K562 (cell line): ENCODE measurements around the gene BLCAP. TPM values are rescaled to one million over a fixed set of nuclear protein-coding genes. Genes with fewer than 3 reads are reported as not detected.

Experiments used
- ATAC-seq: fragments of 200-7000 bp; cut with Tn5 transposase; 3 replicates; pipeline ENCODE4 v1.9.1; 2020; ENCODE audit warnings: moderate library complexity
- BruUV-seq: library from RNA; stranded (reverse); fragments of 400-500 nt; replicated peaks from 2 replicates; lab custom pipeline; 2021; lab: Mats Ljungman, UMichigan
- CTCF ChIA-PET: fragments of 300-600 bp; formaldehyde crosslinking; extraction: SDS; loops from one replicate; lab custom pipeline; 2021; ENCODE audit warnings: low intra/inter-chr PET ratio; lab: Yijun Ruan, JAX
- POLR2A ChIA-PET: fragments of 300-600, 350-650 bp; sonication (Branson Sonifier 250); formaldehyde crosslinking; extraction: SDS; loops from one replicate; lab custom pipeline; 2021; ENCODE audit warnings: antibody characterized with exemption, inconsistent platforms; lab: Yijun Ruan, JAX
- DNase-seq, 4 experiments: peaks; one replicate each; pipeline versions ENCODE4 v3.0.0 to v3.0.0-alpha.2; 2011 to 2018; ENCODE audit warnings: low spot score in 3 of 4, mixed read lengths in 3 of 4; ENCODE audit errors: extremely low read depth in 1 of 4
- FAIRE-seq: peaks from 2 replicates; lab custom pipeline; 2011; peaks lifted over from hg19 to GRCh38; lab: Jason Lieb, UNC
- H2AFZ ChIP-seq: 2 replicates; pipeline ENCODE4 v1.6.0; 2011; ENCODE audit warnings: low read depth, low read length, control low read depth, inconsistent platforms
- H3K27ac ChIP-seq: fragments of 200-600 bp; 3 replicates; pipeline ENCODE4 v1.8.0; 2011; ENCODE audit warnings: low read depth, mild to moderate bottlenecking, control low read depth, inconsistent platforms, low read length, moderate library complexity, mixed read lengths; ENCODE audit errors: extremely low read depth
- H3K27me3 ChIP-seq, 2 experiments: fragments of 300-600 bp in 1 of 2; 2 replicates in 1 of 2; 3 replicates in 1 of 2; pipeline versions ENCODE4 v1.6.0 to v1.8.0; 2011; ENCODE audit warnings: inconsistent platforms in 2 of 2, low read length in 2 of 2, mild to moderate bottlenecking in 1 of 2, mixed read lengths in 1 of 2, moderate library complexity in 1 of 2; ENCODE audit not compliant: control insufficient read depth in 2 of 2, insufficient read depth in 2 of 2
- H3K36me3 ChIP-seq: fragments of 300-600 bp; 3 replicates; pipeline ENCODE4 v1.8.0; 2011; ENCODE audit warnings: mild to moderate bottlenecking, low read length, inconsistent platforms; ENCODE audit not compliant: control insufficient read depth, insufficient read depth
- H3K4me1 ChIP-seq, 2 experiments: fragments of 200-600 bp in 1 of 2; replicated peaks in 1 of 2; 2 replicates in 1 of 2; 3 replicates in 1 of 2; pipeline versions ENCODE4 v1.5.1 to v1.8.0; 2011; ENCODE audit warnings: inconsistent platforms in 2 of 2, low read length in 2 of 2, mild to moderate bottlenecking in 1 of 2, mixed read lengths in 1 of 2, moderate library complexity in 1 of 2; ENCODE audit not compliant: control insufficient read depth in 2 of 2, insufficient read depth in 2 of 2
- H3K4me2 ChIP-seq: 2 replicates; pipeline ENCODE4 v1.6.1; 2011; ENCODE audit warnings: low read length, control low read depth, inconsistent platforms, mixed read lengths; ENCODE audit not compliant: insufficient read depth
- H3K4me3 ChIP-seq: fragments of 200-600 bp; sonication (generic), shearing (Covaris generic); 2 replicates; pipeline ENCODE4 v1.5.1; 2016; ENCODE audit warnings: control low read depth, inconsistent platforms
- H3K79me2 ChIP-seq: fragments of 200-600 bp; 3 replicates; pipeline ENCODE4 v1.8.0; 2011; ENCODE audit warnings: low read length, inconsistent platforms; ENCODE audit not compliant: control insufficient read depth, insufficient read depth
- H3K9ac ChIP-seq, 2 experiments: 2 replicates each; pipeline versions ENCODE4 v1.6.0 to v1.6.1; 2011; ENCODE audit warnings: low read depth in 2 of 2, low read length in 2 of 2, control low read depth in 1 of 2, inconsistent platforms in 1 of 2, mild to moderate bottlenecking in 1 of 2, mixed read lengths in 1 of 2; ENCODE audit not compliant: insufficient read depth in 1 of 2
- H3K9me1 ChIP-seq: one replicate; pipeline ENCODE4 v1.6.0; 2011; ENCODE audit warnings: inconsistent platforms, mild to moderate bottlenecking, low read length, moderate library complexity; ENCODE audit not compliant: control insufficient read depth, insufficient read depth
- H3K9me3 ChIP-seq: replicated peaks from 2 replicates; pipeline ENCODE4 v1.5.1; 2011; ENCODE audit warnings: low read depth, low read length, inconsistent platforms; ENCODE audit not compliant: control insufficient read depth, insufficient read depth
- H4K20me1 ChIP-seq: replicated peaks from 2 replicates; pipeline ENCODE4 v1.6.1; 2011; ENCODE audit warnings: low read length, inconsistent platforms, mixed read lengths; ENCODE audit not compliant: control insufficient read depth, insufficient read depth
- CBFB ChIP-seq: sonication (generic); formaldehyde crosslinking; IDR thresholded peaks from 2 replicates; pipeline ENCODE4 v1.4.0; 2020; ENCODE audit warnings: mild to moderate bottlenecking, missing genetic modification reagents
- CEBPZ ChIP-seq: fragments of 150-350 bp; IDR thresholded peaks from 2 replicates; pipeline ENCODE4 v1.6.1; 2014; ENCODE audit warnings: low read depth, mild to moderate bottlenecking, low read length, borderline replicate concordance
- CREB3L1 ChIP-seq: fragments of 450-650 bp; IDR thresholded peaks from 2 replicates; pipeline ENCODE4 v1.6.1; 2014; ENCODE audit warnings: low read depth, mild to moderate bottlenecking, moderate library complexity, borderline replicate concordance
- CREM ChIP-seq: IDR thresholded peaks from 2 replicates; pipeline ENCODE4 v1.6.1; 2014; ENCODE audit warnings: antibody characterized with exemption, low read depth
- FOXK1 ChIP-seq: sonication (generic); formaldehyde crosslinking; IDR thresholded peaks from 2 replicates; pipeline ENCODE4 v1.8.0; 2022; ENCODE audit warnings: missing genetic modification reagents, mild to moderate bottlenecking, borderline replicate concordance
- GATAD2A ChIP-seq: fragments of 450-650 bp; IDR thresholded peaks from 2 replicates; pipeline ENCODE4 v1.6.1; 2017
- HMGN3 ChIP-seq: IDR thresholded peaks from 2 replicates; pipeline ENCODE4 v1.6.1; 2011; ENCODE audit warnings: borderline replicate concordance, low read depth, mild to moderate bottlenecking, mixed read lengths, low read length; ENCODE audit not compliant: insufficient read length; ENCODE audit errors: extremely low read depth
- KLF16 ChIP-seq: IDR thresholded peaks from 2 replicates; pipeline ENCODE4 v1.6.1; 2016; ENCODE audit warnings: antibody characterized with exemption
- MCM5 ChIP-seq: fragments of 450-650 bp; IDR thresholded peaks from 2 replicates; pipeline ENCODE4 v1.6.1; 2016; ENCODE audit warnings: low read depth
- PHB2 ChIP-seq: fragments of 450-650 bp; IDR thresholded peaks from 2 replicates; pipeline ENCODE4 v1.6.1; 2017; ENCODE audit warnings: low read depth
- SMARCC2 ChIP-seq: fragments of 450-650 bp; IDR thresholded peaks from 2 replicates; pipeline ENCODE4 v1.6.1; 2017; ENCODE audit warnings: antibody characterized with exemption, moderate library complexity, mild to moderate bottlenecking, low read depth
- SNIP1 ChIP-seq: fragments of 450-650 bp; IDR thresholded peaks from 2 replicates; pipeline ENCODE4 v1.7.1; 2017; ENCODE audit warnings: low read depth, mild to moderate bottlenecking
- TBP ChIP-seq: optimal IDR thresholded peaks from 2 replicates; pipeline ENCODE3; 2011; ENCODE audit warnings: low read depth, low read length, improper control_type of control experiment
- XRCC3 ChIP-seq: fragments of 450-650 bp; IDR thresholded peaks from 2 replicates; pipeline ENCODE4 v1.6.1; 2017; ENCODE audit warnings: mild to moderate bottlenecking, moderate library complexity
- ZKSCAN1 ChIP-seq: fragments of 150-350 bp; IDR thresholded peaks from 2 replicates; pipeline ENCODE4 v1.6.1; 2016; ENCODE audit warnings: low read depth, low read length
- WGBS: fragments of 100-300 bp; shearing (Covaris generic); methylation state at CpG from one replicate; pipeline ENCODE4 v1.1.6; 2016; ENCODE audit warnings: low coverage, mixed read lengths; ENCODE audit not compliant: insufficient coverage; ENCODE audit errors: missing lambda C conversion rate; 5-methylcytosine and 5-hydroxymethylcytosine counted together
- in situ Hi-C: fragments of 300-500 bp; cut with MboI; formaldehyde crosslinking; loops from 4 replicates; pipeline ENCODE4 v1.15.0; 2018; ENCODE audit warnings: inconsistent platforms, mixed read lengths
- intact Hi-C: fragments of 100-400 bp; cut with micrococcal nuclease; formaldehyde crosslinking; loops from 2 replicates; pipeline ENCODE4 v1.14.2; 2022
- polyA plus RNA-seq, 8 experiments: library from polyadenylated mRNA; depleted of rRNA in 4 of 8; stranded (reverse) in 5 of 8; unstranded in 3 of 8; fragments of >200 nt; fragmentation: Nextera tagmentation in 2 of 8; fragmentation: Illumina TruSeq in 1 of 8; extraction: Ambion mirVana in 2 of 8; extraction: Trizol in 1 of 8; gene quantifications; 2 replicates each; pipeline versions ENCODE4 v1.2.1 to v1.2.3, GENCODE V29; 2011 to 2014; ENCODE audit warnings: inconsistent platforms in 1 of 8, missing spikeins in 1 of 8
- total RNA-seq, 7 experiments: library from RNA; depleted of rRNA in 6 of 7; stranded (reverse); fragments of >200 nt in 6 of 7; fragmentation: Illumina TruSeq in 2 of 7; extraction: Trizol in 2 of 7; gene quantifications; 2 replicates each; pipeline versions ENCODE4 v1.2.1 to v1.2.3, GENCODE V29; 2011 to 2021; ENCODE audit warnings: low replicate concordance in 1 of 7
- TF ChIP-seq, protein P1 (sequence below): IDR thresholded peaks from 2 replicates; pipeline ENCODE4 v1.6.1; 2011; ENCODE audit warnings: borderline replicate concordance, low read depth, mild to moderate bottlenecking, moderate library complexity, low read length; ENCODE audit not compliant: insufficient read depth, poor library complexity, severe bottlenecking

BLCAP gene
- total and polyA plus RNA-seq, 9 of the 15 experiments (the other 6 are each of a cell fraction or from before 2014, with no cell fraction given), result 16.9 to 41.5 (median 27.6) TPM

DNA sequence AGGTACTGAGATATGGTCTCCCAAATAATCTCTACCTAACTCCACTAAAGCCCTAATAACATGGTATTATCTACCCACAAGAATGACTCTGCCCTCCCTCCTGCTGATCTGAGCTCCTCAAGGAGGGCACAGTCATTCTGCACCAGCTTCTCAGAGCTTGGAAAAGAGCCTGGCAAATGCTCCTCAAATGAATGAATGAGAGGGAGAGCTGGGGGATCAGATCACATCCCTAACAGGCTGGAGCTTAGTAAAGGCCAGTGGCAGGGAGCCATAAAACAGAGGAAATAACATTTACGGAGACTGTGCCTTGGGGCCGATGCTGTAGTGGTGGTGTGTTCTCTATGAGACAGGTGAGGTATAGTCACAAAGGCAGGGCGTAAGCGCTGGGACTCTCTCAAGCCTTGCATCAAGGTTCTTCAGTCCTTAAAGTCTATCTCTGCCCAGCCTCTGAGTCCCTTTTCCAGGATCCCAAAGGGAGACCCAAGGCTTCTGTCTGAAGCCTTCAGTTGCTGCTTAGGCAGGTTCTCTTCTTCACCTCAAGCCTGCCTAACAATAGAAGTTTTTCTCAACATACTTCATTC is 13.8 kb downstream of the BLCAP start:
- no TSS peak for BruUV-seq
- POLR2A ChIA-PET, result interaction anchor here (0.6 to 0.7 kb wide), 3 partner anchors 9 to 50 kb away, joined by 3 to 7 read pairs (median 4); partner anchors contain the start of gene BLCAP
- Histone ChIP-seq H3K4me1 (no peaks in the 10 kb centered on the region), H3K79me2 (no peaks in the 10 kb centered on the region; the same call in 2 of the 3 replicates), H2AFZ (no peak overlapping the region), H3K9me3 (no peaks in the 10 kb centered on the region)
- intact Hi-C loops, result no loop called here
- TF ChIP-seq SNIP1, result no peak
- no peak for TF ChIP-seq GATAD2A
- no peak for TF ChIP-seq XRCC3
- no peak for TF ChIP-seq TBP
- TF ChIP-seq, protein P1, sequence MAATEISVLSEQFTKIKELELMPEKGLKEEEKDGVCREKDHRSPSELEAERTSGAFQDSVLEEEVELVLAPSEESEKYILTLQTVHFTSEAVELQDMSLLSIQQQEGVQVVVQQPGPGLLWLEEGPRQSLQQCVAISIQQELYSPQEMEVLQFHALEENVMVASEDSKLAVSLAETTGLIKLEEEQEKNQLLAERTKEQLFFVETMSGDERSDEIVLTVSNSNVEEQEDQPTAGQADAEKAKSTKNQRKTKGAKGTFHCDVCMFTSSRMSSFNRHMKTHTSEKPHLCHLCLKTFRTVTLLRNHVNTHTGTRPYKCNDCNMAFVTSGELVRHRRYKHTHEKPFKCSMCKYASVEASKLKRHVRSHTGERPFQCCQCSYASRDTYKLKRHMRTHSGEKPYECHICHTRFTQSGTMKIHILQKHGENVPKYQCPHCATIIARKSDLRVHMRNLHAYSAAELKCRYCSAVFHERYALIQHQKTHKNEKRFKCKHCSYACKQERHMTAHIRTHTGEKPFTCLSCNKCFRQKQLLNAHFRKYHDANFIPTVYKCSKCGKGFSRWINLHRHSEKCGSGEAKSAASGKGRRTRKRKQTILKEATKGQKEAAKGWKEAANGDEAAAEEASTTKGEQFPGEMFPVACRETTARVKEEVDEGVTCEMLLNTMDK, result no peak
- TF ChIP-seq KLF16, result no peak
- TF ChIP-seq CBFB, result no peak
- no peak for TF ChIP-seq HMGN3
- no peak for TF ChIP-seq ZKSCAN1
- TF ChIP-seq CEBPZ, result no peak
- TF ChIP-seq PHB2, result no peak
- TF ChIP-seq CREM, result no peak
- TF ChIP-seq FOXK1 (CRISPR knock-in tag), result no peak
- TF ChIP-seq MCM5, result no peak
- TF ChIP-seq SMARCC2, result no peak
- TF ChIP-seq CREB3L1, result no peak
- TF ChIP-seq, all 486 proteins: peak for 0
- WGBS, result 88% methylated on average over 4 of the region's 4 CpGs
- Histone ChIP-seq H3K4me2 (no peak overlapping the region), H3K27me3 (no peaks in the 10 kb centered on the region), H3K9me1 (no peaks in the 10 kb centered on the region), H3K9ac (no peak overlapping the region), H3K27ac (no peak overlapping the region), H3K4me3 (no peak overlapping the region), H3K36me3 (peaks cover 16% of the 10 kb centered on the region; the same call in 1 of the 3 replicates), H4K20me1 (peaks cover 6% of the 10 kb centered on the region; the same call in 1 of the 2 replicates)
- no peak for FAIRE-seq
- in situ Hi-C loops, result no loop called here
- ATAC-seq, result no peak
- no peak for DNase-seq
- CTCF ChIA-PET, result no interaction called here
